ENCODE data around the gene MSL3.

MSL3 gene

DNA sequence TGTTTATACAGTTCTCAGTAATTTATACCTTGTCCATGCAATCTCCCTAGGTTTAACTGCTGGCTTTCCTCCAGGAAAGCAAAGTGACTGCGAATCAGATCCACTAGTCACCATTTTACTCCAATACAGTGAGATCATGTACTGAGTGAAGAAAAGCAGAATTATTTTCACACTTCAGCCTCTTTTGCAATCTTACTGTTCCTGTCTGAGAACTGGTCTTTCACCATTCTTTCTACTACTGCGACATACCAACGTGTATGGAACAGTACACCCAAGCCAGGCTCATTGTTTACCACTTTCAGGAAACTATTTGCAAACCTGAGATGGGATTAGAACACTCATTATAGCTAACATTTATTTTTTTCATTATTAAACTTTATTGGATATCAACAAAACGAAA is 8.0 kb upstream of the MSL3 start:
- H3K36me3 ChIP-seq (ENCODE audit: control insufficient read depth, low read depth, low read length) = no peaks in the 10 kb centered on the region
- H3K27ac ChIP-seq (ENCODE audit: low read length) = no peak overlapping the region
- no peaks in the 10 kb centered on the region for H3K9me3 ChIP-seq (ENCODE audit: control insufficient read depth, low read depth, low read length)
- no peaks in the 10 kb centered on the region for H3K4me1 ChIP-seq (ENCODE audit: control insufficient read depth, low read depth, low read length)
- no peak overlapping the region for H3K4me3 ChIP-seq (ENCODE audit: low read length)
- peaks cover 5% of the 10 kb centered on the region for H3K27me3 ChIP-seq (ENCODE audit: control insufficient read depth, insufficient read depth, low read length)
- H3K9ac ChIP-seq (ENCODE audit: low read length) = no peak overlapping the region

DNA sequence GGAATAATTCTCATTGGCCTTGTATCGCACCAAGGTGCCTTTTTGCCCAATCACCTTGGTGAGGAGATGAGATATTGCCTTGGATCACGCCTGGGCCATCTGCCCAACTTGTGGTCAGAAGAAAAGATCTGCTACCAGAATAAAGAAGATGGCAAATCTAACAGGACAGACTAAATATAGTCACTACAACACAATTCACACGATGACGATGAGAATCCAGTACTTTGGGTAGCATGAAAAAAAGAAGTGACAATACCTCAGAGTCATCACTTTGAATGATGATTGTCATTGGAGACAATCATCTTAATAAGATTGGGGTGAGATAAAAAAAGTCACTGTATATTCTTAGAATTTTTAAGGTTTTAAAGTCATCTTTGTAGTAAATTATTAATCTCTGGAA is 7.3 kb upstream of the MSL3 start:
- Histone ChIP-seq H3K36me3 (ENCODE audit: control insufficient read depth, low read depth, low read length) (no peaks in the 10 kb centered on the region), H3K9ac (ENCODE audit: low read length) (no peak overlapping the region), H3K27ac (ENCODE audit: low read length) (no peak overlapping the region), H3K4me1 (ENCODE audit: control insufficient read depth, low read depth, low read length) (no peaks in the 10 kb centered on the region), H3K9me3 (ENCODE audit: control insufficient read depth, low read depth, low read length) (no peaks in the 10 kb centered on the region), H3K4me3 (ENCODE audit: low read length) (no peak overlapping the region), H3K27me3 (ENCODE audit: control insufficient read depth, insufficient read depth, low read length) (peaks cover 6% of the 10 kb centered on the region)

DNA sequence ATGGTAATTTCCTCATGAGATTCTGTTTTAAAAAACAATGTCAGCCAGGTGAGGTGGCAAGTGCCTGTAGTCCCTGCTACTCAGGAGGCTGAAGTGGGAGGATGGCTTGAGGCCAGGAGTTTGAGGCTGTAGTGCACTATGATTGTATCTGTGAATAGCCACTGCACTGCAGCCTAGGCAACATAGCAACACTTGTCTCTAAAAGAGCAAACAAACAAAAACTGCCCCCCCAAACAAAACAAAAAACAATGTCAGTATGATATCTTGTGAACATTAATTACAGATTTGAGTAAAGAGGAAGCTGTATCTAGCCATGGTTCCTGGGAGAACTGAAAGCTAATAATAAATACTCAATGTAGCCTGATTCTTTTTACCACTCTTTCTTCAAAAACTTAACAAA is 6.8 kb upstream of the MSL3 start:
- Histone ChIP-seq H3K36me3 (ENCODE audit: control insufficient read depth, low read depth, low read length) (no peaks in the 10 kb centered on the region), H3K27me3 (ENCODE audit: control insufficient read depth, insufficient read depth, low read length) (peaks cover 11% of the 10 kb centered on the region), H3K9me3 (ENCODE audit: control insufficient read depth, low read depth, low read length) (no peaks in the 10 kb centered on the region), H3K27ac (ENCODE audit: low read length) (no peak overlapping the region), H3K4me3 (ENCODE audit: low read length) (no peak overlapping the region), H3K9ac (ENCODE audit: low read length) (no peak overlapping the region), H3K4me1 (ENCODE audit: control insufficient read depth, low read depth, low read length) (no peaks in the 10 kb centered on the region)

DNA sequence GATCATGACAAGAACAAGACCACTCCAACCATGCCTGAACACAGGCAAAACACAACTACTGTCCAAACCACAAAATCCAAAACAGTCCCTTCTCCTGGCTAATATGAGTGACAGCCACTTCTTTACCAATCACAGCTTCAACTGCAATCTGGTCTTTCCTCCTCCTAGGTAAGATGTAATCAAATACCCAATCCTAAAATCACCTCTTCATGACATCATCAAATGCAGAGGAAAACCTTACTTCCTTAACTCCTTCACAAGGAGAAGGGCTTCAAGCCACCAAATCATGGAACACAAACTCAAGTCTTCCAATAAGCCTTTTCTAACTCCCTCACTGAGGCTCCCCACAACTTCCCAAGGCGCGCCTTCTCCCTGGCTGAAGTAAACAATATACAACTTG is 4.4 kb upstream of the MSL3 start:
- Histone ChIP-seq H3K9me3 (ENCODE audit: control insufficient read depth, low read depth, low read length) (no peaks in the 10 kb centered on the region), H3K4me3 (ENCODE audit: low read length) (no peak overlapping the region), H3K27me3 (ENCODE audit: control insufficient read depth, insufficient read depth, low read length) (peaks cover 23% of the 10 kb centered on the region), H3K36me3 (ENCODE audit: control insufficient read depth, low read depth, low read length) (no peaks in the 10 kb centered on the region), H3K9ac (ENCODE audit: low read length) (no peak overlapping the region), H3K4me1 (ENCODE audit: control insufficient read depth, low read depth, low read length) (no peaks in the 10 kb centered on the region), H3K27ac (ENCODE audit: low read length) (no peak overlapping the region)

DNA sequence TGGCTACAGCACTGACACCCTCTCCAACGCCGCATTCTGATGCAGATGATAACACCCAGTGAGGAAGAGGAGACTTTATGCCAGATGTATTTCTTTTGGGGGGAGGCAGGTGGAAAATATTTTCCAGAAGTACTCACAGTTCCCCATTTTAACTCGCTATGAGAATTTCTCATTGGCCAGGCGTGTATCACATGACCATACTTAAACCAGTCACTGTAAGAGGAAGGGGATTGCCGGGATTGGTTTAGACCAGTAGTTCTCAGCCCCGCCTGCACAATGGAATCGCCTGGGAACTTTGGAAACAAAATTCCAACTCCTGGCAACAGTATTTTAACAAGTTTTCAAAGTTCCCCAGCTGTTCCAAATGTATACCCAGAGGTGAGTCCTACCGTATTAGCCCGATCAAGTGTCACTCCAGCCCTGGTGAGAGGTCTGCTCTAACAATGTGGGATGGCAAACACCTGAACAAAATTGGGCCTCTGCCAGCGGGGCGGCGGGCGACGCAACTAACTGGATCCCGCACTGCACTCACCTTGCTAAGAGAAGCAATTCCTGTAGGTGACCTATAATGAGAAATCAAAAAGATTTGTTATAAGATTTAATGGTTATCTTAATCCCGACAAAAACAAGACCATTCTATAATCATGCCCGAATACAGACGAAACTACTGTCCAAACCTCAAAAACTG is 2.9 kb upstream of the MSL3 start:
- no peak overlapping the region for H3K4me3 ChIP-seq (ENCODE audit: low read length)
- no peak overlapping the region for H3K27ac ChIP-seq (ENCODE audit: low read length)
- H3K9ac ChIP-seq (ENCODE audit: low read length) = no peak overlapping the region
- no peaks in the 10 kb centered on the region for H3K9me3 ChIP-seq (ENCODE audit: control insufficient read depth, low read depth, low read length)
- H3K27me3 ChIP-seq (ENCODE audit: control insufficient read depth, insufficient read depth, low read length) = peaks cover 23% of the 10 kb centered on the region
- peaks cover 4% of the 10 kb centered on the region for H3K4me1 ChIP-seq (ENCODE audit: control insufficient read depth, low read depth, low read length)
- H3K36me3 ChIP-seq (ENCODE audit: control insufficient read depth, low read depth, low read length) = no peaks in the 10 kb centered on the region

DNA sequence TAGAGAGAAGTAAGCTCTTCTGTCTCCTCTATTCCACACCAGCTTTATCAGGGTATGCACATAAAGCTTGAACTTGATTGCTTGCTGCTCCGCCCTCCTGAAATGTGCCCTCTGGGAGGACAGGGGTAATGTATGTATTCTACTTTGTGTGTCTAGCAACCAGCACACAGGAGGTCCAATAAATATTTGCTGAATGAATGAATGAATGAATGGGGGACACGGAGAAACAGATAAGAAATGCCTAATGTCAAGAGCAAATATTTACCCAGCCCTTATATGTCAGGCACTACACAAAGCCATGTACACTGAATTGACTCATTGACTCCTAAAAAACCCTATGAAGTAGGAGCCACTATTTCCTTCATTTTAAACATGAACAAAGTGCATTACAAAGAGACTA is 2.3 kb upstream of the MSL3 start:
- Histone ChIP-seq H3K9me3 (ENCODE audit: control insufficient read depth, low read depth, low read length) (no peaks in the 10 kb centered on the region), H3K27ac (ENCODE audit: low read length) (no peak overlapping the region), H3K9ac (ENCODE audit: low read length) (no peak overlapping the region), H3K4me3 (ENCODE audit: low read length) (no peak overlapping the region), H3K36me3 (ENCODE audit: control insufficient read depth, low read depth, low read length) (no peaks in the 10 kb centered on the region), H3K27me3 (ENCODE audit: control insufficient read depth, insufficient read depth, low read length) (peaks cover 23% of the 10 kb centered on the region), H3K4me1 (ENCODE audit: control insufficient read depth, low read depth, low read length) (peaks cover 5% of the 10 kb centered on the region)

DNA sequence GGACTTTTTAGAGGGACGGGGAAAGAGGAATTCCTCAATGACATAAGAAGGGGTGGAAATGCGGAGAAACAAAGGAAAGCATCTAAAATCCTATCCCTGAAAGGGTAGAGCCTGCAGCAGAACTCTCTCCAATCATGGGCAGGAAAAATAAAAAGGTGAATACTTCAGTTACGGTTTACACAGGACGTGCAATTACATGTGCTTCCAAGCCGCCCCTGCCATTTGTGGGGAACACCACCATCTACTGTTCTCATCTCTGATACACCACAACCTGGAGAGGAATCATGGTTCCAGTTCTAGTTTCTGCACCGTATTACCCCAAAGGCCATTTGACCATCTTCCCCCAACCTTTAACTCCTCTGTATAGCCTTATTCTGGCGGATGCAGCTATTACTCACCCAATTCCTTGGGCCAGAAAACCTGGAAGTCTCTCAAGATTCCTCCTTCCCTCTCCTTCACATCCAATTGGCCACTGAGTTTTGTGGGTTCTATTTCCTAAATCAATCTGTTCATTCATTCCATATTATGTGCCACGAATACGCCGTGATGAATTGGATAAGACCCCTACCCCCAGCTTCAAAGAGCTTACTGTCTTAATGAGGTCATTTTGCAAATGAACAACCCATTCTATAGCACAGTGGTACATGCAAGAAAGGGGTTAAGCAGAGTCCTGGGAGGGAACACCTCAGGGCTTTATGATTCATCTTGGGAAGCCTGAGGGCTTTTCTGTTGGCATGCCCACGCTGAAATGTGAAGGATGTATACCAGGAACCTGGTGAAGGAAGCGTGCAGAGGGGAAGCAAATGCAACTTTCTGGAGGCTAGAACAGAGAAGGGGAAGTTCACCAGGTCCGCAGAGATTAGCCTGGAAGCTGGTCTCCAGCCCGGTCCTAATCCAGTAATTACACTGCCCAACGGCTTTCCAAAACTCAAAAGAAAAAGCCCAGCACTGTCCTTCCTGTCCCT is 1.4 kb upstream of the MSL3 start:
- Histone ChIP-seq H3K27me3 (ENCODE audit: control insufficient read depth, insufficient read depth, low read length) (peaks cover 23% of the 10 kb centered on the region), H3K4me1 (ENCODE audit: control insufficient read depth, low read depth, low read length) (peaks cover 5% of the 10 kb centered on the region), H3K9me3 (ENCODE audit: control insufficient read depth, low read depth, low read length) (no peaks in the 10 kb centered on the region), H3K27ac (ENCODE audit: low read length) (no peak overlapping the region), H3K9ac (ENCODE audit: low read length) (no peak overlapping the region), H3K36me3 (ENCODE audit: control insufficient read depth, low read depth, low read length) (peaks cover 7% of the 10 kb centered on the region), H3K4me3 (ENCODE audit: low read length) (peak overlapping the region; percentile 67)

DNA sequence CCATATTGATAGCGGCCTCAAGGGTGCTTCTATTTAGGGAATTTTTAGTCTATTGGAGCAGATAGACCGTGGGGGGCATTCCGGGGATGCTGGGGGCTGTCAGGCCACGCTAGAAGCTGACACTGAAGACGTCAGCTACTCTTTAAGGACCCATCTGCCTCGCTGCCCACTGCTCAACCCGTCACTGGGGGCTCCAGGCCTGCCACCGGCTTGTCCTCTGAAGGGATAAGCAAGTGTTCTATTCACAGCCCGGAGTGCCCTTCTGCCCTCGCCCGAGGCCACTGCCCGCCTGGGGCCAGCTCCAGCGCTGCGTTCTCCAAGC is 679 bp upstream of the MSL3 start:
- peak overlapping the region; percentile 44 for H3K9ac ChIP-seq (ENCODE audit: low read length)
- no peaks in the 10 kb centered on the region for H3K9me3 ChIP-seq (ENCODE audit: control insufficient read depth, low read depth, low read length)
- peaks cover 5% of the 10 kb centered on the region for H3K4me1 ChIP-seq (ENCODE audit: control insufficient read depth, low read depth, low read length)
- peaks cover 23% of the 10 kb centered on the region for H3K27me3 ChIP-seq (ENCODE audit: control insufficient read depth, insufficient read depth, low read length)
- peaks cover 11% of the 10 kb centered on the region for H3K36me3 ChIP-seq (ENCODE audit: control insufficient read depth, low read depth, low read length)
- no peak overlapping the region for H3K27ac ChIP-seq (ENCODE audit: low read length)
- H3K4me3 ChIP-seq (ENCODE audit: low read length) = peak overlapping the region; percentile 67

DNA sequence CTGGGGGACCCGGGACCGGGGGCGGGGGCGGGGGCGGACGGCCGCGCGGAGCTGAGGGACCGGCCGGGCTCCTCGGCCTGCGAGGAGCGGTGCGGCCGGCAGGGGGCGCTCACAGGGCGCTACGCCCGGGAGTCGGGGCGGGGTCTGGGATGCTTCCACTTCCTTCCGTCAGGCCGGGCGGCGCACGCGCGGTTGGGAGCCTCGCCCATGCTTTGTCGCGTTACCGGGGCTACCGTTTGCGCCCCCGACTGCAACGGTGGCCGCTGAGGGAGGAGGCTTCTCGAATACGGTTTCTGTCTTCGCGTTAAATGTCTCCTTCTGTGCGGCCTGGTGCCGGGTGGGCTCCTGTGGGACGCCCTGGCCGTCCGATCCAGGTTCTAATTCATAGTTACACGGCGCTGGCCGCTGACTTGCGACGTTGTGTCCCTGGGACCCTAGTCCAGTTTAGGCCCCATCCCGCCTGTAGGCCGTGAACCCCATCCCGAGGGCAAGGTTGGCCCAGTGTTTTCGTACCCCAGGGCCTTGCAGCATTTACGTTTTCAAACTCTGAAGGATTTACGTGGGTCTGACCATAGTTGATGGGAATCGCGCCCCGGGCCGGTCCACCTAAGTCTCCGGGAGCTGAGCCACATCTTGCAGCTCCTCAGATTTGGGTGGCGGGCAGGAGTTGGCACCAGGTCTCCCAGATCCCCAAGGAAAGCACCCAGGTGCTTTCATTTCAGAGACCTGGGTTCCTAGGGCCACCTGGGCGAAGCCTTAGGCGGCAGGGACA is 549 bp downstream of the MSL3 start:
- peak overlapping the region; percentile 91 for H3K4me3 ChIP-seq (ENCODE audit: low read length)
- H3K27ac ChIP-seq (ENCODE audit: low read length) = peak overlapping the region; percentile 72
- peak overlapping the region; percentile 83 for H3K9ac ChIP-seq (ENCODE audit: low read length)
- no peaks in the 10 kb centered on the region for H3K9me3 ChIP-seq (ENCODE audit: control insufficient read depth, low read depth, low read length)
- H3K36me3 ChIP-seq (ENCODE audit: control insufficient read depth, low read depth, low read length) = peaks cover 22% of the 10 kb centered on the region
- H3K4me1 ChIP-seq (ENCODE audit: control insufficient read depth, low read depth, low read length) = peaks cover 5% of the 10 kb centered on the region
- H3K27me3 ChIP-seq (ENCODE audit: control insufficient read depth, insufficient read depth, low read length) = peaks cover 18% of the 10 kb centered on the region

DNA sequence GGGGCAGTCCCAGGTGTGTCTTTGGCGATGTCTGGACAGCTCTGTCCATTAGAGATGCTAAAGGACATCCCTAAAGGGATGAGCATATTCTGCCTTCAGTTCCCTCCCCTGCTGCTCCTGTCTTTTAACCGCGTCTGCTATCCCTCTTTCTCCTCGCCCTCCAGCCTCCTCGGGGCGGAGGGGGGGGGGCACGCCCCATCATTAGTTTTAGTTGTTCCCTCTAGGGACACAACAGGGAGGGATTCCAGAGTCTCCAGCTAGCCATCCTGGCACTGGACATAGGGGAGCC is 1.1 kb downstream of the MSL3 start:
- Histone ChIP-seq H3K4me3 (ENCODE audit: low read length) (peak overlapping the region; percentile 91), H3K27me3 (ENCODE audit: control insufficient read depth, insufficient read depth, low read length) (peaks cover 18% of the 10 kb centered on the region), H3K9ac (ENCODE audit: low read length) (peak overlapping the region; percentile 83), H3K4me1 (ENCODE audit: control insufficient read depth, low read depth, low read length) (peaks cover 5% of the 10 kb centered on the region), H3K27ac (ENCODE audit: low read length) (no peak overlapping the region), H3K36me3 (ENCODE audit: control insufficient read depth, low read depth, low read length) (peaks cover 27% of the 10 kb centered on the region), H3K9me3 (ENCODE audit: control insufficient read depth, low read depth, low read length) (no peaks in the 10 kb centered on the region)

DNA sequence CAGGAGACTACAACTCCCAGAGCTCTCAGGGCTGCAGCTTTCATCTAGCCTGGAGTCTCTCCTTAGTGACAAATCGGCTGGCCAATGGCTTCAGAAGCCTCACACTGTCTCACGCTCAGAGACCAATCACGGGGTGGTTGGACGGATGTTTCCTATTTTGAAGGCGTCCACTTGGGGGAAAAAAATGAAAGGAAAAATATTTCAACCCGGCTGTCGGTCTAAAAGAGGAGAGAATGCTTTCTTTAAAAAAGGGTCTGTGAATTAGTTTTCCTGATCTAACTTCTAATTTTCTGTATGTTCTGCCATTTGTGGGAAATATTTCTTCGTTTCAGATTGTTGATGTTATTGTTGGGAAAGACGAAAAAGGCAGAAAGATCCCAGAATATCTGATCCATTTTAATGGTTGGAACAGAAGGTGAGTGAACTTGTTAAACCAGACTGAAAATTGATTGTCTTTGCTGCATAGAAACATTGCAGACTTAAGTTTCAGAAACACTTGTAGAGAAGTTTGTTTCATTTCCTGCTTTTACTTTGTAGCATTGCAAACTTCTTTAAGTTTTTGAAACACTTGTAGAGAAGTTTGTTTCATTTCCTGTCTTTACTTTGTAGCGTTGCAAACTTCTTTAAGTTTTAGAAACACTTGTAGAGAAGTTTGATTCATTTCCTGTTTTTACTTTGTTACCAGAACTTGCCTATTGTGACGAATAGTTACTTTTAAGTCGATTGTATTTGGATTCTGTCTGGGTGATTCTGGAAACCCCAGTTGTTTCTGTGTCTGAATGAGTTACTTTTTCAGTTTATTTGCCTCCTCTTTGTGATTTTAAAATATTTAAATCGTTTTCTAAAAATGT is 1.6 kb downstream of the MSL3 start:
- Histone ChIP-seq H3K27me3 (ENCODE audit: control insufficient read depth, insufficient read depth, low read length) (peaks cover 18% of the 10 kb centered on the region), H3K36me3 (ENCODE audit: control insufficient read depth, low read depth, low read length) (peaks cover 32% of the 10 kb centered on the region), H3K9ac (ENCODE audit: low read length) (peak overlapping the region; percentile 83), H3K4me3 (ENCODE audit: low read length) (peak overlapping the region; percentile 91), H3K27ac (ENCODE audit: low read length) (peak overlapping the region; percentile 1), H3K9me3 (ENCODE audit: control insufficient read depth, low read depth, low read length) (no peaks in the 10 kb centered on the region), H3K4me1 (ENCODE audit: control insufficient read depth, low read depth, low read length) (peaks cover 5% of the 10 kb centered on the region)

Measured in iPS-18a (cell line).